SKM-1 (cell line): ENCODE data around the gene TAF5.
"Not testable (repeated sequence)": the region's sequence is repeated elsewhere in the genome, so short reads cannot be mapped to it uniquely, and the experiment has no call there.

Experiments used
- DNase-seq: peaks from one replicate; lab custom pipeline; 2025; ENCODE audit not compliant: unreplicated experiment; lab: John Stamatoyannopoulos, UW

TAF5 gene

DNA sequence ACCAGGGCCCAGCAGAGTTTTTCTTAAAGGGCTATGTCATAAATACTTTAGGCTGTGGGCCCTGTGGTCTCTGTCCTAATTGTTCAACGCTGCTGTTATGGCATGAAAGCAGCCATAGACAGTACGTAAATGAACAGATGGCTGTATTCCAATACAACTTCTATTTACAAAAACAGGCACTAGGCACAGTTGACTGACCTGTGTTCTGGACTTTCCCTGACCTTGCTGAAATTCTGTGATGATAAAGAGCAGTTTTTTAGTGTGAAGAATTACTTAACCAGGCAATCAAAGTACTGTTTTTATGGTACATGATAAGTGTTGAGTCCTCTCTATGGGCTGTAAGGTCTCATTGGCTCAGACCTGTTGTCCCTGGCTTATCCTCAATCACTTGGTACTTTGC lies 45.8 kb downstream of the TAF5 start:
- DNase-seq: no peak

DNA sequence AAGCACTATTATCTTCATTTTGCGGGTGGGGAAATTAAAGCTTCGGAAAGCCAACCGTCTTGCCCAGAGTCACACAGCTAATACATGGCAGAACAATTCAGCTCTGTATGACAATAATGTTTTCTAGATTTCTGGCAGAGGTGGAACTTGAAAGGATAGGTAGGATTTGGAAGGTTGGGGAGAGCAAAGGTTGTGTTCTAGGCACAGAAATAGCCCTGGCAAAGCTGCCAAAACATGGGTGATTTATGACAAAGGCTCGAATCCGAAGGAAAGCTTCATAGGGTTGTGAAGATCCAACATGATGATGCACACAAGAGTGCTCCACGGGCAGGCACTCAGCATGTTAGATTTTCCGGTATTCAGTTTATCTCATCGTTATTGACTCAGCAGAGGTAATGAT lies 47.8 kb downstream of the TAF5 start:
- no peak for DNase-seq

DNA sequence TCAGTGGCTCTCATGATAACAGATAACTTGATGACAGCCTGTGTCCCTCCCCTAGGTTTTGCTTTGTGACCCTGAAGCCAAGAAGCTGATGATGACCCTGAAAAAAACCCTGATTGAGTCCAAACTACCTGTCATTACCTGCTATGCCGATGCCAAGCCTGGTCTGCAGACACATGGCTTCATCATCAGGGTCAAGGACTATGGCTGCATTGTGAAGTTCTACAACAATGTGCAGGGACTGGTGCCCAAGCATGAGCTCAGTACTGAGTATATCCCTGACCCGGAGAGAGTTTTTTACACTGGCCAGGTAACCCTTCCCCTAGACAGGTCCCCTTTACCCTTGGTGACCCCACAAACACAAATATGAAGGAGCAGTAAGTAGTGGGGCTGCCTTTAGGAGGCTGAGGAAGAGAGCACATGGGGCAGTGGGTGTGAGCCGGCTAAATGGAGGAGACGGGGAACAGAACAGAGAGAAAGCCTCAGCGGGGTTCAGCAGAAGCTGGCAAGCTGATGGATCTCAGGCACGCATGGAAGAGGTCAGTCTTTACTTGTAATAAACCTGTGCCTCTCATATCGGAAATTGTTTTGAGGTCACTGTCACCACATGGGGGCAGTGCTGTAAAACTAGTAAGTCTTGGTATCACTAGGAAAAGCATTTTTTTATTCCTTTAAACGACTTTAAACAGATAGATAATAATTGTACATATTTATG lies 48.8 kb downstream of the TAF5 start:
- peak; percentile 11 for DNase-seq

DNA sequence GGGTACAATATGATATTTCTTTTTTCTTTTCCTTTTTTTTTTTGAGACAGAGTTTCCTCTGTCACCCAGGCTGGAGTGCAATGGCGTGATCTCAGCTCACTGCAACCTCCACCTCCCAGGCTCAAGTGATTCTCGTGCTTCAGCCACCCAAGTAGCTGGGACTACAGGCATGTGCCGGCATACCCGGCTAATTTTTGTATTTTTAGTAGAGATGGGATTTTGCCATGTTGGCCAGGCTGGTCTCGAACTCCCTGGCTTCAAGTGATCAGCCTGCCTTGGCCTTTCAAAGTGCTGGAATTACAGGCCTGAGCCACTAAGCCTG lies 49.3 kb downstream of the TAF5 start:
- DNase-seq: not testable (repeated sequence)

DNA sequence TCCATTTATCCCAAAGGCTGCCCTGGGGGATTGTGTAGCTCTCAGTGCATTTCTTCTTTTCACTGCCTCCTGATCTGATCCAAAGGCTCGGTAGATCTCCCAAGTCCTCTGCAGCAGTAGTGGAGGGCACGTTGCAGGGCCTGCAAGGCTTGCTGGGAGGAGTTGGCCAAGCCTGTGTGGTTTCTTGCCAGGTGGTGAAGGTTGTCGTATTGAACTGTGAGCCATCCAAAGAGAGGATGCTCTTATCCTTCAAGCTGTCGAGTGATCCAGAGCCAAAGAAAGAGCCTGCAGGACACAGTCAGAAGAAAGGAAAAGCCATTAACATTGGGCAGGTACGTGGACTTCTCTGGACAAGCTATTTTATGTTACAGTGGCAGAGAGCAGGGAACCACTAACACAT lies 49.8 kb downstream of the TAF5 start:
- no peak for DNase-seq

DNA sequence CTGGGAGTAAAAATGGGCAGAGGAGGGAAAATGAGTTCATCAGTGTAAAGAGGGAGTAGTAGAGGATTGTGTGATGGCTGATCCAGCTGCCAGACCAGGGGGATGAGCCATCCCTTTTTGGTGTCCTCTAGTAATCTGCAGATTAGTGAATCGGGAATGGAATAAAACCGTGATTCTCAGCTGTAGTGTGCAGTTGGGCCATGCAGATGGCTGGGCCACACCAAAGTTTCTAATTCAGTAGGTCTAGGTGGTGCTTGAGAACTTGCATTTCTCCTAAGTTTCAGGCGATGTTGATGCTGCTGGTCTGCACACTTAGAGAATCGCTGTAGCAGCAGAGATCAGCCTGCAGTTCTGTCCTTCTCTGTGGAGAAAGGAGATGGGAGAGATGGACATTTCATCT lies 51.3 kb downstream of the TAF5 start:
- DNase-seq: no peak

DNA sequence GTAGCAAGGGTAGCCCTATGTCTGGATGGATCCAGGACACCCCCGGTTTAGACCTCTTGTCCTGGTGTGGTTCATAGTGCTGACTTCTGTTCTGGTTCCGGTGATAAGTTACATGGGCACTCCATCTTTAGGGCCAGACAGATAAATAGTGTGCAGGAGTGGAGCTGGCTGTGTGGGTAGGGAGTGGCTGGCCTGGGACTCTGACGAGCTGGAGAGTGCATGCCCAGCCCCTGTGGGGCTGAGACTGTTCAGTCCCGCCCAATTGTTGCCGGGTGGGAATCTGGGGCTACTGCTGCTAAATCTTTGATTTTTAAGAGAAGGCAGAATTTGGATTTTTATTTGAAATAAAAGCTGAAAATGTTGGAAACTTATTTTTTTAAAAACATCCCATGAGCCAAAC lies 56.0 kb downstream of the TAF5 start:
- no peak for DNase-seq

DNA sequence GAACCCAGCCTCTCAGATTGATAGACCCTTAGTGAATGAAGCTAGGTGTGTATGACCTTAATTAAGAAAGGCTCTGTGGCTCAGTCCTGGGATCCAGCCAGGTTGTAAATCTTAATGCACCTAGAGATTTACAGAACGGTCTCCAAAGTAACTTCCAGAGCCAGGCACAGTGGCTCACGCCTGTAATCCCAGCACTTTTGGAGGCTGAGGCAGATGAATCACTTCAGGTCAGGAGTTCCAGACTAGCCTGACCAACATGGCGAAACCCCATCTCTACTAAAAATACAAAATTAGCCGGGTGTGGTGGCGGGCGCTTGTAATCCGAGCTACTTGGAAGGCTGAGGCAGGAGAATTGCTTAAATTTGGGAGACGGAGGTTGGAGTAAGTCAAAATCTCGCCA lies 60.1 kb downstream of the TAF5 start:
- no peak for DNase-seq

DNA sequence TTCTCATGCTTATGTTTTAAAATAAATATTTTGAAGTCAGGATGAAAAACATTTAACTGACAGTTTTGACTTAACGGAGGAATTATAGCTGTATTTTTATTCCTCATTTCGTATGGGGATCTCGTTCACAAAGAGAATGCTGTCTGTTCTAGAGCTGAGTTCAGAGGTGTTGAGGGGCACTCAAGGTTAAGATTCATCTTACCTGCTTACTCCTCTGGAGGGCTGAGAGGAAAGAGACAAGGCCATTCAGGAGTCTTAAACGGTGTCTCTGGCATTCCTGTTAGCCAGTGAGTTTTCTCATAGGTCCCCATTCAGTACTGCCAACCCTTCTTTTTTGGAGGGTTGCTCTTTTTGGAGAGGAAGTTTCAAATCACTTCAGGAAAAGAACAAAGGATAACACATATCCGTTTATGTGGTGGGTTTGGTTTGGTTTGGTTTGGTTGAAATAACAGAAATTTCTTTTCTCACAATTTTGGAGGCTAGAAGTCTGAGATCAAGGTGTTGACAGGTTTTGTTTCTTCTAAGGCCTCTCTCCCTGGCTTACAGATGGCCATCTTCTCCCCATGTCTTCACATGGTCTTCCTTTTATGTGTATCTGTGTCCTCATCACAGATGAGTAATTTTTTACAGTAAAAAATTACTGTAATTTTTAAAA lies 61.3 kb downstream of the TAF5 start:
- no peak for DNase-seq

DNA sequence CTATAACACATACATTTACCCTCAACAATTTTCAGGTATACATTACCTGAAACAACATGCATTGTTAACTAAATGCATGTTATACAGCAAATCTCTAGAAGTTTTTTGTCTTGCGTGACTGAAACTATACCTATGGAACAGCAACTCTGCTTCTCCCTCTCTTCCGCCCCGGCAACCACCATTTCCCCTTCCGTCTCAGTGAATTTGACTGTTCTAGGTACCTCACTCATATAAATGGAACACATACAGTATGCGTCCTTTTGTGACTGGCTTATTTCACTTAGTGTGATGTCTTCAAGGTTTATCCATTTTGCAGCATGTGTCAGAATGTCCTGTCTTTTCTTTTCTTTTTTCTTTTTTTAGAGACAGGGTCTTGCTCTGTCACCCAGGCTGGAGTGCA lies 61.9 kb downstream of the TAF5 start:
- DNase-seq: no peak

DNA sequence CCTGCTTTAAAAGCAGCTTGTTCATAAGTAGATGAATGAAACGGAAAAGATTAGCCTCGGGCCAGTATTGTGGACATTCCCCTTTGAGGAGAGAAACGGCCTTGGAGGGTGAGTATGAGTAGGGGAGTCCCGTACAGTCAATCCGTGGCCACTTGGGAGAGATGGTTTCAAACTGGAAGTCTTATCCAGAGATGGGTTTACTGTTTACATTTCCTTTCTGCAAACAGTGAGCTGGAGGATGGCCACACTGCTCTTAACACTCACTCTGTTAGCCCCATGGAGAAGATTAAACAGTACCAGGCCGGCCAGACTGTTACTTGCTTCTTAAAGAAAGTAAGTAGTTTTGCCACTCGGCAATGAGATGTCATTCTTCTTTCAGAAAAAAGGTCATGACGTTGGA lies 64.1 kb downstream of the TAF5 start:
- DNase-seq: no peak

DNA sequence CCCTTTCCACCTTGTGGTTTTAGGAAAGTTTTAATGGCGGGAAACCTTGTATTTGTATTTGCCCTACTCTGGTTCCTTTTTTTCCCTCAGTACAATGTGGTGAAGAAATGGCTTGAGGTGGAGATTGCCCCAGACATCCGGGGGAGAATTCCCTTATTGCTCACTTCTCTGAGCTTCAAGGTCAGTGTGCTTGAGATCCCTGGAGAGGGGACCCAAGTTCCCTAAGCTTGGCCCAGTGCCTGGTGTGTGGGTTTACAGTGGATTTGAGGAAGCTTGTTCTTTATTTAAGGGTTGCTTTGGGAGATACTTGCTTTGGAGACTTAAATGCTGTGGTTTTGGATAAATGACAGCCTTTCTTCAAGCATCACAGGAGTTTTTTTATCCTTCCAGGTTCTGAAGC lies 66.1 kb downstream of the TAF5 start:
- no peak for DNase-seq
